HG03439 (cell line): ENCODE measurements around the gene FANCE.
"Not testable (repeated sequence)": the region's sequence is repeated elsewhere in the genome, so short reads cannot be mapped to it uniquely, and the experiment has no call there.

Experiments
- ATAC-seq: cut with Tn5 transposase; IDR thresholded peaks from one replicate; pipeline ENCODE4 v1.9.1; 2021; ENCODE audit warnings: mild to moderate bottlenecking, moderate library complexity; ENCODE audit not compliant: unreplicated experiment

FANCE gene

DNA sequence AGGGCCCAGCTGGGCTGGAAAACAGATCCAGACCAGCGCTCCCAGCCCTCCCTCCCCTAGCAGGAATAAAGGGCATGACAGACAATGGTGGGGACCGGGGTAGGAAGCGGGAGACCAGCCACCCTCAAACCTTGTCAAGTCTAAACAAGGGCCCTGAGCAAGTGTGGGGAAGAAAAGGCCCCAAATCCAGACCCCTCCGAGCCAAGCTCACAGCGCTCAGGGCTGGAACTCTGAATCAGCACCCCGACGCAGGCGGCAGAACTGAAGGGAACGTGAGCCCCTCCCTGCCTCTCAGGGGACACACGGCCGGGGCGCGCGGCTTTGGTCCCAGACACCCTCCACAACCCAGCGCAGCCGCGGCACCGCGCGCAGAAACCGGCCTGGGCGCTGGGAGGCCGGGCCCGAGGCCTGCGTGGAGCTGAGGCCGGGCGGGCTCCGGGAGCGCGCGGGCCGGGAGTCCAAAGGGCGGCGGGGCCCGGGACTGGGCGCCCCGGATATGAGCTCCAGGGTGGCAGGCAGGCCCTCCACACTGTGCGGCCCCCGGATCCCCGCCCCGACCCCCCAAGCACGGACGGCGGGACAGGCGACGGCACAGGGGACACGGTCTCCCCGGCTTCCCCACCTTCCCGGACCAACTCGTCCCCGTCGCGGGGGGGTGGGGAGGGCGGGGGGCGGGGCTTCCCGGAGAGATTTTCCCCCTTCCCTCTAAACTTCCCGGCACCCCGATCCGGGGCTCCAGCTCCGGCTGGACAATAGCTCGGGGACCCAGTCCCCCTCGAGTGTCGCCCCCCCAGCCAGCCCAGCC is 44.1 kb downstream of the FANCE start:
- ATAC-seq, result no peak

- no peak for ATAC-seq
Measured at GRCh38 chr6:35496841-35497570, 44.9 kb downstream of the FANCE start, which contains the start of gene TEAD3. Gene TEAD3, minus strand, starts transcription at chr6:35497079.

GRCh38 chr6:35497571-35498421 is 45.7 kb downstream of the FANCE start:
- ATAC-seq, result no peak

GRCh38 chr6:35498422-35499067 is 46.4 kb downstream of the FANCE start:
- no peak for ATAC-seq

- no peak for ATAC-seq
Measured at GRCh38 chr6:35499372-35499771, 47.2 kb downstream of the FANCE start.

GRCh38 chr6:35500782-35501181 is 48.6 kb downstream of the FANCE start:
- no peak for ATAC-seq

DNA sequence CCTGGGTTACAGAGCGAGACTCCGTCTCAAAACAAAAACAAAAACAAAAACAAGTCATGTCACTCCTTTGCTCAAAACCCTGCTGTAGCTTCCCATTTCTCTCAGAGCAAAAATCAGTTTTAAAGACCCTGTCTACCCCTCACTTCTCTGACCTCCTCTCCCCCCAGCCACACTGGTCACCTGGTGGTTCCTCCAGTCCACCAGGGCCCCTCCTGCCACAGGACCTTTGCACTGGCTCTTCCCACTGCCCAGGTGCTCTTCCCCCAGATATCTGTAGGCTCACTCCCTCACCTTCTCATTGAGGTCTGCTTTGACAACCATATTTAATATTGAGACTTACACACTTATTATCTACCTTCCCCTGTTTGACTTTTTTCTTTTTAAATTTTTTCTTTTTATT is 49.6 kb downstream of the FANCE start:
- ATAC-seq, result no peak

- ATAC-seq, result no peak
Measured at GRCh38 chr6:35503534-35503933, 51.4 kb downstream of the FANCE start.

GRCh38 chr6:35505999-35506412 is 53.9 kb downstream of the FANCE start:
- no peak for ATAC-seq

- no peak for ATAC-seq
Measured at GRCh38 chr6:35506536-35506935, 54.4 kb downstream of the FANCE start.

- ATAC-seq, result no peak
Measured at GRCh38 chr6:35507221-35507620, 55.1 kb downstream of the FANCE start.

DNA sequence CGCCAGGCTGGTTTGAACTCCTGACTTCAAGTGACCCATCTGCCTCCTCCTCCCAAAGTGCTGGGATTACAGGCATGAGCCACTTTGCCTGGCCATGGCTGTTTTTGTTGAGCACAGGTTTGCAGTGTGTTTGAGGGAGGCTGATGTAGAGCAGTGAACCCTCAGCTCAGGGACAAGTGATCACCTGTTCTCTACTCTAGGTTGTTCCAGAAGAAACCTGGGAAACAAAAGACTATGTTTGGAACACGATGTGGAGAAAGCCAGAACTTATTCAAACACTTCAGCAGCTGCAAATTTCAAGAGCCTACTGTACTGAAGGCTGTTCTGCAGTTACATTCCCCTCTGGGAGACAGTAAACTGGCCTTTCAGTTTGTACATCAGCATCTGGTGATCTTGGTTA is 55.9 kb downstream of the FANCE start:
- no peak for ATAC-seq

DNA sequence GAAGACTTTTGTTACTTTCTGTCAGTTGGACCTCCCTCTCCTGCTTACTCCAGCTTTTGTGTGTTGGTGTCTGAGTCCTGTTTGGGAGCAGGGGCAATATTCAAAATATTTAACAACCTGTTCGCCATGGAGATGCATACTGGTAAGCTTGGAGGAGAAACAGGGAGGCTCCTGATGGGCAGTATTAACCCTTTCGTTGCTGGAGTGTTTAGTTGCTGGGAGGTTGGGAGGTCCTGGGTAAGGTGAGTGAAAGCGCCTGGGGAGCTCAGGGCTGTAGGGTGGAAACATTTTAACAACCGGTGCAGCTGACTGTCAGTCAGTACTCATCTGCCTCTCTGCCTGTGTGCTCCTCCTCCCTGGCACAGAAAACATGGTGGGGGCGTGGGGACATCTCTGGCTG is 56.4 kb downstream of the FANCE start:
- ATAC-seq, result no peak

DNA sequence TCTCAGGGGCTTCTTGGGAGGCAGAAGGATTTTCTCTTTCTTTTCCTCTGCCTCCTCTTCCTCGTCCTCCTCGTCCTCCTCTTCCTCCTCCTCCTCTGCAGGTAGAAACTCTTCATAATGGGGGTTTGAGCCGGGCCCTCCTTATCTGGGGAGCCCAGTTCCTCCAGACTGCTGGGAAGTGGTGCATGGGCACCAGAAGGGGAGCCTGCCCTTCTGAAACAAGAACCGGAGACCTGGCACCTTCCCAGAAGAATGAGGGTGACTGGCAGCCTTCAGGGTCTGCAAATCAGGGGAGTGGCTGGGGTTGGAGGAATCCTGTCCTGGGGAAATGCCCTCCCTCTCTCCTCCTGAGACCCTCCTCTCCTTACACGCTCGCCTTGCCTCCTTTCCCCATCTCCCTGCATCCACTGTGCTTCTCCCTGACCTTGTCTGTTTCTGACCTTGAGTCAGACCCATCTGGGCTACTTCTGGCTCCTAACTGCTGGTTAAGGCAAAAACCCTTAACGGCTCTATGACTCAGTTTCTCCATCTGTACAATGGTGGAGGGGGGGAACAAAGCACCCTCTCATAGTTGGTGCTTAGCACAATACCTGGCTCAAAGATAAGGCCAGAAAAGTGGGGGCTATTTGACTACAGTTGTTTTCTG is 58.9 kb downstream of the FANCE start:
- no peak for ATAC-seq

GRCh38 chr6:35511562-35511941 is 59.4 kb downstream of the FANCE start:
- ATAC-seq, result no peak

DNA sequence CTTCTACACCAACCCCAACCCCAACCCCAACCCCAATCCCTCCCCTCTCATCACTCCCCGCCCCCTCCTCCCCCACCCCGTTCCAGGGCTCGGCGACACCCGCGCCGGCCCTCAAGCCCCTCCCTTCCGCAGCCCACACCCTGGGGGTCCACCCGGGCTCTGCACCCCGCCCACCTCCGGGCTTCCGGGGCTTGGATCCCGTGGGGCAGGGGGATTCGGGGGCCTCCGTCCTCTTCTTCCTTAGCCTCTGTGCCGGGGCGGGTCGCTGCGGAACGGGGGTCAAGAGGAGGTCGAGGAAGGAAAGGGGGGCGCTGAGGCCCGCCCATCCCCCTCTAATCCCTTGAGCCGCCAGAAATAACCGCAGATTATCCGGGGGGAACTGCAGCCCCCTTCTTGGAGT is 59.9 kb downstream of the FANCE start:
- no peak for ATAC-seq

GRCh38 chr6:35512740-35513139 is 60.6 kb downstream of the FANCE start, which contains the start of gene TULP1:
Gene TULP1, minus strand, starts transcription at chr6:35512896. Its CDS starts 38 bp downstream, at chr6:35512858.
- ATAC-seq, result no peak

GRCh38 chr6:35514587-35514986 is 62.4 kb downstream of the FANCE start:
- no peak for ATAC-seq

GRCh38 chr6:35515939-35516338 is 63.8 kb downstream of the FANCE start:
- not testable (repeated sequence) for ATAC-seq
